Activated CD4-positive, alpha-beta T cell treated with anti-CD3 and anti-CD28 coated beads, Interleukin-2, amount 10 ng/mL, durations not matched to agents 24 days and 14 days (primary cell): ENCODE measurements around the gene MED17. TPM values are rescaled to one million over a fixed set of nuclear protein-coding genes. Genes with fewer than 3 reads are reported as not detected.
"Not testable (repeated sequence)": the region's sequence is repeated elsewhere in the genome, so short reads cannot be mapped to it uniquely, and the experiment has no call there.

Experiments
- DNase-seq: peaks from one replicate; pipeline ENCODE4 v3.0.0; 2022
- H3K27ac Mint-ChIP-seq: one replicate; pipeline ENCODE4 v1.8.0; 2022; ENCODE audit warnings: mild to moderate bottlenecking, mixed read lengths
- H3K27me3 Mint-ChIP-seq: one replicate; pipeline ENCODE4 v1.8.0; 2022; ENCODE audit warnings: mixed read lengths
- H3K36me3 Mint-ChIP-seq: one replicate; pipeline ENCODE4 v1.8.0; 2022; ENCODE audit warnings: low read depth, mild to moderate bottlenecking, mixed read lengths
- H3K4me1 Mint-ChIP-seq: one replicate; pipeline ENCODE4 v1.8.0; 2021; ENCODE audit warnings: mixed read lengths
- H3K4me3 Mint-ChIP-seq: one replicate; pipeline ENCODE4 v1.8.0; 2022; ENCODE audit warnings: mild to moderate bottlenecking, moderate library complexity, mixed read lengths
- H3K9me3 Mint-ChIP-seq: one replicate; pipeline ENCODE4 v1.8.0; 2021; ENCODE audit warnings: mixed read lengths
- intact Hi-C: fragments of 100-400 bp; cut with micrococcal nuclease; formaldehyde crosslinking; loops from one replicate; pipeline ENCODE4 v1.15.1; 2023
- total RNA-seq: library from RNA; stranded (reverse); gene quantifications from 2 replicates; pipeline ENCODE4 v1.2.3, GENCODE V29; 2022

The MED17 gene
- total RNA-seq, 1 donor from 2014 or later: 55.1 TPM

DNA sequence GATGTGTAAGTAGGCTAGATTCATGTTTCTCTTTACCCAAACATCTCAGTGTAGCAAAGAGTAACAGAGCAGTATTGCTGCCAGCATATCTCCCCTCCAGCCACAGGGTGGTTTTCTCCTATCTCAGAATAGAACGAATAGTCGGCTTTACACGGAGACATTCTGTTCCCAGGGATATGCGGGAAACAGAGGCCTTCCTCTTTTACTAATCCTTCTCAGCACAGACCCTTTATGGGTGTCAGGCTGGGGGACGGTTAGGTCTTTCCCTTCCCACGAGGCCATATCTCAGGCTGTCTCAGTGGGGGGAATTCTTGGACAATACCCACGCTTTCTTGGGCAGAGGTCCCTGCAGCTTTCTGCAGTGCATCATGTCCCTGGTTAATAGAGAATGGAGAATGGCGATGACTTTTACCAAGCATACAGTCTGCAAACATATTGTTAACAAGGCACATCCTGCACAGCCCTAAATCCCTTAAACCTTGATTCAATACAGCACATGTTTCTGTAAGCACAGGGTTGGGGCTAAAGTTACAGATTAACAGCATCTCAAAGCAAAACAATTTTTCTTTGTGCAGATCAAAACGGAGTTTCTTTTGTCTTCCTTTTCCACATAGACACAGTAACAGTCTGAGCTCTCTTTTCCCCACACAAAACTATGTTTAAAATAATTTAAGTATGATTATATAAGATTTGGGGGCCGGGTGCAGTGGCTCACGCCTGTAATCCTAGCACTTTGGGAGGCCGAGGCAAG lies 38.9 kb upstream of the MED17 start:
- H3K27me3 Mint-ChIP-seq, intact Hi-C loops, DNase-seq, H3K27ac Mint-ChIP-seq, H3K4me3 Mint-ChIP-seq, H3K9me3 Mint-ChIP-seq: not testable (repeated sequence)
- H3K4me1 Mint-ChIP-seq: peaks cover 11% of the 10 kb centered on the region
- peaks cover 18% of the 10 kb centered on the region for H3K36me3 Mint-ChIP-seq

DNA sequence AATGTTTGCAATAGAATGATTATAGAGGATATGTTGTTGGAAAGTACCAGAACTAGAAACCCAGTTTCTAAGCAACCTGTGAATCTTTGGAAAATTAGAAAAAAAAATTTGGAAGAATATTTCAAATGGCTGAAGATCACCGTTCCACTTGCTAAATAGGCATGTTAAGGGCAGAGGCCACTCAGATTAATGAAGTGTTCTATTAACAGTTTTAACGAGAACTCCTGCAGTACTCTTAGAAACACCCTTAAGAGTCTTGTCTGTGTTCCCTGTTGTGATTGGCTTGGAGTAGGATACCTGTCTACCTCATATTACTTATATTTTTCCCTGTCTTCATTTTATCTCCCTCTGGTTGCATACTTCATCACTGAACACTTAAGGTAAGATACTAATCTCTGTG lies 38.0 kb upstream of the MED17 start:
- no peaks in the 10 kb centered on the region for H3K27me3 Mint-ChIP-seq
- peaks cover 9% of the 10 kb centered on the region for H3K4me1 Mint-ChIP-seq
- no peaks in the 10 kb centered on the region for H3K9me3 Mint-ChIP-seq
- DNase-seq: no peak
- no peak overlapping the region for H3K4me3 Mint-ChIP-seq
- intact Hi-C loops: no loop called here
- peaks cover 11% of the 10 kb centered on the region for H3K36me3 Mint-ChIP-seq
- H3K27ac Mint-ChIP-seq: no peak overlapping the region

DNA sequence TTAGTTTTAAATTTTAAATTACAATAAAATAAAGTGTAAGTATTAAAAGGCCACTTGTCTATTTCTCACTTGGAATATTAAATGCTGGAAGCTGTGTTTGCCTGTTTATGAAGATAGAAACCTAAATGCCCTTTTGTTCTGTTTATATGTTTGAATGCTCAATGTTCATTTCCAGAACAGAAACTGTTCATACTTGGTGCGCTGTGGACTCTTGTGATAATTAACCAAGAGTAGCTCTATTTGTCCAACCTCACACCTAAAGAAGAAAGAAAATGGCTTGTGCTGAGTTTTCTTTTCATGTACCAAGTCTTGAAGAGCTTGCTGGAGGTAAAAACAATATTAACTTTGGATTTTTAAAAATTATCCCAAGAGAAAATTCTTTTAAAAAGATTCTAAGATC lies 37.0 kb upstream of the MED17 start:
- intact Hi-C loops: no loop called here
- H3K36me3 Mint-ChIP-seq: peaks cover 7% of the 10 kb centered on the region
- DNase-seq: no peak
- no peak overlapping the region for H3K4me3 Mint-ChIP-seq
- H3K27me3 Mint-ChIP-seq: no peaks in the 10 kb centered on the region
- H3K27ac Mint-ChIP-seq: no peak overlapping the region
- no peaks in the 10 kb centered on the region for H3K9me3 Mint-ChIP-seq
- H3K4me1 Mint-ChIP-seq: peaks cover 9% of the 10 kb centered on the region

DNA sequence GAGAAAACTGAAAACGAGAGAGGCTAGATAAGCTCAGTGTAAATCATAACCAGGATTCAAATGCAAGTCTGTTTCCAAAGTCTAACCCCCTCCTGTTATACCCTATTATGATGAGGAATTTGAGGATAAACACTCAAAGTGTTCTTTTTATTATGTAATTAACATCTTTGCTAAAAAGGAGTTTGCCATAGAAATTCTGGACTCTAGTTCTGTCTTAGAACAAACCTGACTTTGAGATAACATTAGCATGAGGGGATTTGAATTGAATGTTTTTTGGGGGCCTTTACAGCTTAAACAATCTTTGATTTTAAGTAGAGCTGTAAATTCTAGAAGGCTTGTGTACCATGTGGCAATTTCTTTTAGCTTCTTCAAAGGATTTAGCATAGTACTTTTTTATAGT lies 33.1 kb upstream of the MED17 start:
- Mint-ChIP-seq H3K9me3 (no peaks in the 10 kb centered on the region), H3K4me1 (no peaks in the 10 kb centered on the region), H3K27me3 (no peaks in the 10 kb centered on the region), H3K36me3 (peaks cover 9% of the 10 kb centered on the region), H3K4me3 (no peak overlapping the region), H3K27ac (no peak overlapping the region)
- intact Hi-C loops: no loop called here
- no peak for DNase-seq

DNA sequence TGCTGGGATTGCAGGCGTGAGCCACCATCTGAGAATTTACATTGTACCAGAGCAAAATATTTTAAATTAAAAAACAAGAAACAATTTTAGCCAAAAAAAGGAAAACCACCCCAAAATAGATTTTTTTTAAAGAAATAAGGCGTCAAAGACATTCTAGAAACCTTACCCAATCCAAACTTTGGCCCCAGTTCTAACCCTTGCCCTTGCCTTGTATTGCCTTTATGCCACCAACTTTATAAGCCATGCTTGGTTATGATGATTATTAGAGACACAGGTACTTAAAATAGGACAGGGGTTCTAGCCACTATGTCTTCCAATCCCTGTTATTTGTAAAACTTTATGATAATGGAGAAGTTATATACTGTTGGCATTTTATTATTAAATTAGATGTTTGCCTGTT lies 30.8 kb upstream of the MED17 start:
- H3K4me1 Mint-ChIP-seq: no peaks in the 10 kb centered on the region
- H3K36me3 Mint-ChIP-seq: peaks cover 14% of the 10 kb centered on the region
- no peaks in the 10 kb centered on the region for H3K27me3 Mint-ChIP-seq
- no peak overlapping the region for H3K4me3 Mint-ChIP-seq
- no peaks in the 10 kb centered on the region for H3K9me3 Mint-ChIP-seq
- intact Hi-C loops: no loop called here
- no peak for DNase-seq
- H3K27ac Mint-ChIP-seq: no peak overlapping the region

DNA sequence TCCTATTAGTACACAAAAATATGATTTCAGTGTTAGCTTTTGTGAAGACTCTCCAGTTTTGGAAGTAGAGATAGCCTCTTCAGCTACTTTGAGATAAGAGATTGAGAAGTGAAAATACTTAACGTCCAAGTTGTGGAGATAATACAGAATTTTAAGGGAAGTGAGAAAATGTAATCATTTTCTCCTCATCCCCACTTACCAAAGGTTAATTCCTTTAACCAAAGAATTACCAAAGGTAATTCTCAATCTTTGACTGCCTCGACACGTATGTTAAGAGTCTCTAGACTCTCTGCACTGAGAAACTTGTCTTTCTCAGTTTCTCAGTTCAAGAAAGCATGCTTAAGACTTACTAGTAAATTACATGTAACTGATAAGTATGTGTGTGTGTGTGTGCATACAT lies 27.3 kb upstream of the MED17 start:
- H3K4me3 Mint-ChIP-seq: no peak overlapping the region
- H3K36me3 Mint-ChIP-seq: peaks cover 27% of the 10 kb centered on the region
- H3K27me3 Mint-ChIP-seq: no peaks in the 10 kb centered on the region
- intact Hi-C loops: no loop called here
- DNase-seq: no peak
- H3K9me3 Mint-ChIP-seq: peaks cover 4% of the 10 kb centered on the region
- H3K4me1 Mint-ChIP-seq: no peaks in the 10 kb centered on the region
- H3K27ac Mint-ChIP-seq: no peak overlapping the region

DNA sequence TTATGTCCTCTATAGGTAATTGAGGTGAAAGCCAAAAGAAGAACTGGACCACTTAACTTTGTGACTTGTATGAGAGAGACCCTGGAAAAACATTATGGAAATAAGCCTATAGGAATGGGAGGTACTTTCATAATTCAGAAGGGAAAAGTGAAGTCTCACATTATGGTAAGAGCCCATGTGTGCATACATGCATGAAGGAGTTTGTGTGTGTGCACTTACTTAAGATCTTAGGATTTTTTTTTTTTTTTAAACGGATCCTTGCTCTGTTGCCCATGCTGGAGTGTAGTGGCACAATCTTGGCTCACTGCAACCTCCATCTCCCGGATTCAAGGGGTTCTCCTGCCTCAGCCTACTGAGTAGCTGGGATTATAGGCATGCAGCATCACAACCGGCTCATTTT lies 26.8 kb upstream of the MED17 start:
- no peak overlapping the region for H3K4me3 Mint-ChIP-seq
- H3K27ac Mint-ChIP-seq: no peak overlapping the region
- H3K27me3 Mint-ChIP-seq: no peaks in the 10 kb centered on the region
- DNase-seq: no peak
- H3K4me1 Mint-ChIP-seq: no peaks in the 10 kb centered on the region
- H3K9me3 Mint-ChIP-seq: peaks cover 4% of the 10 kb centered on the region
- peaks cover 27% of the 10 kb centered on the region for H3K36me3 Mint-ChIP-seq
- intact Hi-C loops: no loop called here

DNA sequence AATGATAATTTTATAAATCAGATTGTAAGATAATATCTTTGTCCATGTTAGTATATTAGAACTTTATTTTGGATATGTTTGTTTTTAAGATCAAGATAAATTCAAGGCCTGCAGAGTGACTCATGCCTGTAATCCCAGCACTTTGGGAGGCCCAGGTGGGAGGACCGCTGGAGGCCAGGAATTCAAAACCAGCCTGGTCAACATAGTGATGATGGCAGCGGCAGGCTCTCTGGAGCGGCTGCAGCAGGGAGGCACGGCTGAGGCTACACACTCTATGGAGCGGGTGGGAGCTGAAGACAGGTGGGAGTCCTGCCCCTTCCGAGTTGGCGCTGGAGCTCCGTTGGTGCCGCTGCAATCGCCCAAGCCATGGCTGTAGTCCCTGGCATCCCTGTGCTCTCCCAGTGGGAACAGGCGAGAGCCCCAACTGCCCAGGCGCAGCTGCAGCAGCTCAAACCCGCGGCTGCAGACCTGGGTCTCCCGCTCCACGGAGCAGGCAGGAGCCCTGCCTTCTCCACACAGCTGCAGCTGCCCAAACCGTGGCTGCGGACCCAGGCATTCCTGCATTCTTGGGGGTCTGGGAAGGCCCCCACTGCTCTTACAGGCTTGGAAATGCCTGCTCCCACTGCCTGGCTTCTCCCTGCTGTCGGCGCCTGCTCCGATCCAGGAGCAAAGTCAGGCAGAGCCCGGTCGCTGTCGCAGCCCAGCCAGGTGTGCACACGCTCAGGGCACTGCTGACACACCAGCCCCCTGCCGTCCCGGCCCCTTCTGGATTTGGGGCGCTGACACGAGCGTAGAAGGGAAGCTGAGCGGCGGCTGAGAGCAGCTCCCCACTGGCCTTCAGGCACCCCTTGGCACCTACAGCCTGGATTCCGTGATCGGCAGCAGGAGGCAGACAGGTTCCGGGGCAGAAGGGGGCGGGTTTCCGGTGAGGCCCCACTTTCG lies 25.9 kb upstream of the MED17 start:
- Mint-ChIP-seq H3K36me3 (peaks cover 29% of the 10 kb centered on the region), H3K27me3 (no peaks in the 10 kb centered on the region), H3K9me3 (peaks cover 4% of the 10 kb centered on the region), H3K27ac (no peak overlapping the region), H3K4me3 (no peak overlapping the region), H3K4me1 (no peaks in the 10 kb centered on the region)
- intact Hi-C loops: no loop called here
- no peak for DNase-seq

DNA sequence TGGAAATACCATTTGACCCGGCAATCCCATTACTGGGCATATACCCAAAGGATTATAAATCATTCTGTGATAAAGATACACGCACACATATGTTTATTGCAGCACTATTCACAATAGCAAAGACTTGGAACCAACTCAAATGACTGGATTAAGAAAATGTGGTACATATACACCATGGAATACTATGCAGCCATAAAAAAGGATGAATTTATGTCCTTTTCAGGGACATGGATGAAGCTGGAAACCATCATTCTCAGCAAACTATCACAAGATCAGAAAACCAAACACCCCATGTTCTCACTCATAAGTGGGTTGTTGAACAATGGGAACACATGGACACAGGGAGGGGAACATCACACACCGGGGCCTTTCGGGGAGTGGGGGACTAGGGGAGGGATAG lies 25.0 kb upstream of the MED17 start:
- H3K36me3 Mint-ChIP-seq: peaks cover 33% of the 10 kb centered on the region
- H3K27ac Mint-ChIP-seq, intact Hi-C loops, H3K4me1 Mint-ChIP-seq, H3K4me3 Mint-ChIP-seq, DNase-seq, H3K9me3 Mint-ChIP-seq, H3K27me3 Mint-ChIP-seq: not testable (repeated sequence)

DNA sequence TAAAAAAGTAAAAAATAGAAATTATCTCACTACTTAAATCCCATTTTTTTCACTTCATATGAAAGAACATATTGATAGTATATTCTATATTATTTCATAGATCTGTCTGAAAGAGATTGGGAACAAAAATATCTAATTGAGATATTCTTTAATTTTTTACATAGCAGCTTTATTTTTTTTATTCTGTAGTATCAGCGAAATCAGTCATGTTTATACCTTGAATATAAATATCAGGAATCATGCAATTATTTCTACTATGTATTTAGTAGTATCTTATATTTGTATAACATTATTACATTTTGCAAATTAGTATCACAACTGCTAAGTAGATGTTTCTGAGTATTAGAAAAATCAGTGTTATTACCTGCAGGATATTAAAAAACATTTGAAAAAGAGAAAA lies 22.2 kb upstream of the MED17 start:
- Mint-ChIP-seq H3K9me3 (peaks cover 11% of the 10 kb centered on the region), H3K4me1 (no peaks in the 10 kb centered on the region), H3K27me3 (no peaks in the 10 kb centered on the region), H3K4me3 (no peak overlapping the region), H3K36me3 (peaks cover 40% of the 10 kb centered on the region), H3K27ac (no peak overlapping the region)
- intact Hi-C loops: no loop called here
- no peak for DNase-seq

DNA sequence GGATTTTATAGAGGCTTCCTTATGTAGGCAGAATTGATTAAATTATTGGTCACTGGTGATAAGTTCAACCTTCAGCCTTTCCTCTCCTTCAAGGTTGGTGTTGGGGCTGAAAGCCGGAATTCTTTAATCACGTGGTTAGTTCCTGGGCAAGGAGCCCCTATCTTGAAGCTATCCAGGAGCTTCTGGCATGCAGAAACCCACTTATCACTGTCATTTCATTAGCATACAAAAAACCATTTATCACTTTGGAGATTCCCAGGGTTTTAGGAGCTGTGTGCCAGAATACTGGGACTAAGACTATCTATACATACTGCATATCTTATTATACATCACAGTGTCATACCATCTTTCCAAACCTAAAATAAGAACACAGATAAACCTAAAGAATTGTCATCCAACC lies 18.5 kb upstream of the MED17 start:
- H3K4me1 Mint-ChIP-seq: no peaks in the 10 kb centered on the region
- no peaks in the 10 kb centered on the region for H3K27me3 Mint-ChIP-seq
- H3K9me3 Mint-ChIP-seq: peaks cover 11% of the 10 kb centered on the region
- no peak overlapping the region for H3K27ac Mint-ChIP-seq
- H3K4me3 Mint-ChIP-seq: no peak overlapping the region
- H3K36me3 Mint-ChIP-seq: peaks cover 21% of the 10 kb centered on the region
- DNase-seq: no peak
- intact Hi-C loops: no loop called here

DNA sequence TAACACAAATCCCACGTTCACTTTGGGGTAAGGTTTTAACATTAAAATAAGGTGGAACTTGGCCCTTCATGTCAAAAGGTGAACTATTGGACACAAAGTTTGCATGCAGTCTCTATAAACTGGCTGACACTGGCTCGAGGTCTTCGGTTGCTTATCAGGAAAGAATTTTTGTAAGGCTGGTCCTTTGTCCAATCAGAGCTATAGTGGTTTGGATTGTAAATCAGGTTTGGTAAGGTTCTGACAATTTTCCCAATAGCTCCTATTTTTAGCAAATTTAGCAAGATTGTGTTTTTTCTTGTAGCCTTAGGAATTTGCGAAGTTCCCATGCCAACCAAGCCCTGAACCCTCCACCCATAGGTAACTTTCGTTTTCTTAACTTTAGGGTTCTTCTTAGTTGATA lies 17.6 kb upstream of the MED17 start:
- no peak for DNase-seq
- Mint-ChIP-seq H3K27ac (no peak overlapping the region), H3K4me3 (no peak overlapping the region), H3K36me3 (peaks cover 19% of the 10 kb centered on the region), H3K27me3 (no peaks in the 10 kb centered on the region), H3K9me3 (peaks cover 11% of the 10 kb centered on the region), H3K4me1 (no peaks in the 10 kb centered on the region)
- intact Hi-C loops: no loop called here

DNA sequence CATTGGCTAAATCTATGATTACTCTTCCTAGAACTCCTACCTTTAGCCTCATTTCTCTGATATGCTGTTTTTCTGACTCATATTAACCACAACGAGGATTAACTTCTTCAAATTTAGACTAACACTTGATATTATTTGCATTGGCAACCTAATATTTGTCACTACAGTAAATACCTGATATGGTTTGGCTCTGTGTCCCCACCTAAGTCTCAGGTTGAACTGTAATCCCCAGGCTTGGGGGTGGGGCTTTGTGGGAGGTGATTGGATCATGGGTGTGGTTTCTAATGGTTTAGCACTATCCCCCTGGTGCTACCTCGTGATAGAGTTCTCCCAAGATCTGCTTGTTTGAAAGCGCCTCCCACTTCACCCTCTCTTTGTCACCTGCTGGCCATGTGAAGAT lies 17.1 kb upstream of the MED17 start:
- Mint-ChIP-seq H3K27me3 (no peaks in the 10 kb centered on the region), H3K27ac (no peak overlapping the region), H3K4me3 (no peak overlapping the region), H3K9me3 (peaks cover 15% of the 10 kb centered on the region), H3K36me3 (peaks cover 19% of the 10 kb centered on the region), H3K4me1 (no peaks in the 10 kb centered on the region)
- no peak for DNase-seq
- intact Hi-C loops: no loop called here

DNA sequence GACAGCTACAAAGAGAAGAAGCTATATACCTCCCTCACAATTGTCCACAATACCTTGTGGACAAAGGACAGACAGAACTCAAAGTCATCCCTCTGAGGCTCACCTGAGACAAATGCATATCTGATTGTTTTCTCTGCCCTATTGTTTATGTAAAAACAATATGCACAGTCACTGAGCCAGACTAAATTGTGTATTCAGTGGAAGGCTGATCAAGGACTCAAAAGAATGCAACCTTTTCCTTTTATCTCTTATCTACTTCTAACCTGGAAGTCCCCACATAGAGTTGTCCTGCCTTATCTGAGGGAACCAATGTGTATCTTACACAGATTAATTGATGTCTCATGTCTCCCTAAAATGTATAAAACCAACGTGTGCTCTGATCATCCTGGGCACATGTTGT lies 13.9 kb upstream of the MED17 start:
- Mint-ChIP-seq H3K4me1 (peaks cover 2% of the 10 kb centered on the region), H3K36me3 (peaks cover 12% of the 10 kb centered on the region), H3K4me3 (no peak overlapping the region), H3K9me3 (peaks cover 19% of the 10 kb centered on the region), H3K27me3 (no peaks in the 10 kb centered on the region), H3K27ac (no peak overlapping the region)
- DNase-seq: no peak
- intact Hi-C loops: no loop called here
